NK-92 (cell line): ENCODE data around the gene S100P.
"Not testable (repeated sequence)": the region's sequence is repeated elsewhere in the genome, so short reads cannot be mapped to it uniquely, and the experiment has no call there.

Experiments used
- DNase-seq: peaks from one replicate; lab custom pipeline; 2025; ENCODE audit not compliant: unreplicated experiment; lab: John Stamatoyannopoulos, UW

S100P gene

GRCh38 chr4:6720202-6720699, 26.6 kb downstream of the S100P start:
- DNase-seq, result no peak

GRCh38 chr4:6721121-6721520, 27.4 kb downstream of the S100P start:
- DNase-seq, result no peak

- no peak for DNase-seq
Measured at GRCh38 chr4:6722891-6723290, 29.2 kb downstream of the S100P start.

- no peak for DNase-seq
Measured at GRCh38 chr4:6723851-6724250, 30.2 kb downstream of the S100P start.

GRCh38 chr4:6724421-6725111, 30.9 kb downstream of the S100P start:
- no peak for DNase-seq

- not testable (repeated sequence) for DNase-seq
Measured at GRCh38 chr4:6725427-6725961, 31.8 kb downstream of the S100P start.

- no peak for DNase-seq
Measured at GRCh38 chr4:6727081-6727942, 33.6 kb downstream of the S100P start.

- no peak for DNase-seq
Measured at GRCh38 chr4:6727943-6728250, 34.2 kb downstream of the S100P start.

- no peak for DNase-seq
Measured at GRCh38 chr4:6728320-6729029, 34.8 kb downstream of the S100P start.

DNA sequence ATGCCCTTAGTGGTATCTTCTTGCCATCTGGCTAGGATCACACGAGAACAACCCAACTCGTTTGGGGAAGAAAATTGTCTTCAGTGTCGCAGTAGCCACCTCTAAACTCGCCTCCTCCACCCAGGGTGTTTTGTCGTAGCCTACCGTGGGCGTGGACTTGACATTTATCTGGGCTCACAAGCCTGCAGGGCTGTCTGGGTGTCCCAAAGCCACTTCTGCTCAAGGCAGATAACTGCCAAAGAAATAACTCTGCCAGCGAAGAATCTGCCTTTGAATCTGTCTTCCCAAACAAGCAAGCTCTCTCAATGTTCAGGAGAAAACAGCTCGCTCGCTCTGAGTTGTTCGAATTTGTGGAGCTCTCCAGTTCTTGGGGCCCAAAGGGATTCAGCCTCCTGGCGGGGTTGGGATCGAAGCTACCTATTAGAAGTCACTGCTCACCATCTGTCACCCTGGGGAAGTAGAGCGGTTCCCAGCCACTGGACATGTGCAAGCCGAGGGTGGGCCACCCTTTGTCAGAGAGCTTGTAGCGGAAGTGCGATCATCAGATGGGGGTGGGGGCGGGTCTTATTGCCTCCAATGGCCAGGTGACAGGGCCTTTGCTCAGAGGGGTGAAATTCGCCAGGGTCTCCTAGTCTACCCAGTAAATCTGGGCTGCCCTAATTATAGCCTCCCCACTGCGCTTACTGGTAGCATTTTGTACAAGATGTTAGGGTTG, 37.1 kb downstream of the S100P start:
- DNase-seq, result no peak

GRCh38 chr4:6731318-6731675, 37.6 kb downstream of the S100P start:
- no peak for DNase-seq

GRCh38 chr4:6731780-6732179, 38.1 kb downstream of the S100P start:
- no peak for DNase-seq

- DNase-seq, result no peak
Measured at GRCh38 chr4:6732441-6733357, 39.0 kb downstream of the S100P start.

DNA sequence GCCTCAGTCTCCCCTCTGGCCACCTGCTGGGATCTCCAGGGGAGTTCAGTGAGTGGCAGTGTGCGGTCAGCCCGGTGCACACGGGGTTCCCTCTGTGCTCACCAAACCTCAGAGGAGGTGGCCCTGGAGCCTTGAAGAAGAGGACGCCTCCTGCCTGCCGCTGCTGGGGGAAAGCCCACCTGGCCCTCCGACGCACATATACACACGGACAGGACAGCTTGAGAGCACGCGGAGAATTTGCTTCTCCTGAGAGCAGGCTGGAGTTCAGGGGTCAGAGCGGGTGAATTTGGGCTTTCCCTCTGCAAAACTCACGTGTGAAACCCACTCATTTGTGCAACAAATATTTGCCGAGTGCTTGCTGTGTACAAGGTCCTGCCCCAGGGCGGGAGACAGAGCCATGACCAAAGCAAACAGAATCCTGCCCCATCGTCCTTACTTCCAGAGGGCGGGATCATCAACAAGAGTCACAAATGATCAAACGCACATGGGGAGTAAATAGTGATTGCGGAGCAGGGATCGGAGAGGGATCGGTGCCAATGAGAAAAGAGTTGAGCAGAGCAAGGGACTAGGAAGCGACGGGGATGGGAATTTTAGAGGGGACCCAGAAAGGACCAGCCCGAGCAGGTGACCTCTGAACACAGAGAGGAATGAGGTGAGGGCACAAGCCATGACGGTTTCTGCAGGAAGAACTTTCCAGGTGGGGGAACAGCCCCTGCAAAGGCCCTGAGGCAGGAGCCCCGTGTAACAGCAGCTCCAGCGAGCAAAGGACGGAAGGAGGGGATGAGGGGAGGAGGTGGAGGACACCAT, 39.9 kb downstream of the S100P start:
- DNase-seq, result no peak

DNA sequence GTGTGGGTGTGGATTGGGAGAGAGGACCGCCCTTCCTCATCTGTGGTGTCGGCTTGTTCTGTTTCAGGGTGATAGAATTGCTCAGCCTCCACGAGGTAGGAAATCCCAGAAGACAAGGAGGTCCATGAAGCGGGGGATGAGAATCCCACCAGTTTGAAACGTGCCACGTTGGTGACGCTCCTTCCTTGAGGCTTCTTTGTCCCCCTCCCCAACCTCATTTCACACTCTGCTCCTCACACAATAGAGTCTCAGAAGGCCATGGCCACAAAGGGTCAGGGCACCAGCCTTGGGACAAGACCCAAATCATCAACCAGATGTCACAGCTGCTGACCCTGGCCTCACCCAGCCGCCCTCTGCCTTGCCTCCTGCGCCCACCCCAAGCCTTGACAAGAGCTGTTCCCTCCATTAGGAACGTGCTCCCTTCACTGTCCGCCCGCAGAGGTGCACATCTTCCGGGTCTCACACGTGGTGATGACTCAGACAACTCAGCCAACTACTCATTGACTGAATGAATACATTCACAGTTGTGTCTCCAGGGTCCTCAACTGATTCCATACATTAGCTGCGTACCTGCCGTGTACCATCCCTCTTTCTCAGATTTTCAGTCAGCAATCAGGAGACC, 40.6 kb downstream of the S100P start:
- DNase-seq, result no peak

DNA sequence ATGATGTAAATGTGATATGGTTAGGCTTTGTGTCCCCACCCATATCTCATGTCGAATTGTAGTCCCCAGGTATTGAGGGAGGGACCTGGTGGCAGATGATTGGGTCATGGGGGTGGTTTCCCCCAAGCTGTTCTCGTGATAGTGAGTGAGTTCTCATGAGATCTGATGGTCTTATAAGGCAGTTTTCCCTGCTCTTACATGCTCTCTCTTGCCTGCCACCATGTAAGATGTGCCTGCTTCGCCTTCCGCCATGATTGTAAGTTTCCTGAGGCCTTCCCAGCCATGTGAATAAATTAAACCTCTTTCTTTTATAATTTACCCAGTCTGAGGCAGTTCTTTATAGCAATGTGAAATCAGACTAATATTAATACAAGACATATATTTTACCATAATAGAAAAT, 46.2 kb downstream of the S100P start:
- no peak for DNase-seq

- DNase-seq, result no peak
Measured at GRCh38 chr4:6740347-6740746, 46.7 kb downstream of the S100P start.

GRCh38 chr4:6742507-6742906, 48.8 kb downstream of the S100P start:
- DNase-seq, result no peak

- DNase-seq, result no peak
Measured at GRCh38 chr4:6742989-6743388, 49.3 kb downstream of the S100P start.
